ENCODE results near the gene SMCO3. TPM values are rescaled to one million over a fixed set of nuclear protein-coding genes. Genes with fewer than 3 reads are reported as not detected.

The SMCO3 gene
- total RNA-seq: 0.15 and 0.17 TPM in 2 replicates

DNA sequence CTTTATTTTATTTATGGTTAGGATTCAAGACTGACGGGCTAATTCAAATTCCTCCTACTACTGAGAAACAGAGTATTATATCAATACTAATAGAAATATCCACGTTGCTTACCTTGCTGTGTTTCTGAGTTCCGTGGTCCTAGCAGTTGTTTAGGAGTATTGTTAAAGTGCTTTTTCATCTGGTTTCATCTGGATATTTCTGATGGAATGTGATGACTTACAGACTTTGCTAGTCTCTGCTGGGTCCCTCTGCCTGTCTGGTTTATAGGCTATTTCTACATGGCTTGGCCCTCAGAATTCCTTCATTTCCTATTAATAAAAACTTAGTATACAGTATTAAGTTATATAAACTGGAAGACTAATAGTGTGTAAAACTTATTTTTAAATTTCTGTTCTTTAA is at the start of gene SMCO3:
TSS of gene SMCO3 (minus strand) at position 169 of the 400 bp plus-strand sequence. CDS start 7,502 bp downstream, outside the sequence.

GRCh38 chr12:14843425-14843887 is 29.5 kb upstream of the SMCO3 start, which contains the start of gene ART4:
TSS of gene ART4 (minus strand) at chr12:14843526. CDS start at chr12:14843113, 413 bp downstream.

GRCh38 chr12:14803011-14803829 is 10.8 kb downstream of the SMCO3 start, which contains the start of the genes C12orf60 and WBP11:
TSS of gene C12orf60 (plus strand) at chr12:14803670. CDS start at chr12:14822936, 19,266 bp downstream.
TSS of gene WBP11 (minus strand) at chr12:14803478. CDS start at chr12:14801383, 2,095 bp downstream.

Other genes starting within 250 kb of the SMCO3 start
- gene PLBD1, start 246.3 kb downstream of the SMCO3 start, total RNA-seq: 2.3 and 3.3 TPM in 2 replicates
- gene GUCY2C, start 117.6 kb downstream of the SMCO3 start, total RNA-seq: not detected in 2 replicates
- gene WBP11, start 10.7 kb downstream of the SMCO3 start, total RNA-seq: 10.8 and 10.9 TPM in 2 replicates
- 0.99 and 1.3 TPM in 2 replicates for gene C12orf60, start 10.5 kb downstream of the SMCO3 start, total RNA-seq
- 0.44 TPM in 1 of 2 replicates, not detected in the other for gene ART4, start 29.3 kb upstream of the SMCO3 start, total RNA-seq
- gene MGP, start 71.7 kb upstream of the SMCO3 start, total RNA-seq: 3.5 and 4.1 TPM in 2 replicates
- not detected in 2 replicates for gene ERP27, start 124.4 kb upstream of the SMCO3 start, total RNA-seq
- 0.83 and 4.7 TPM in 2 replicates for gene ARHGDIB, start 147.4 kb upstream of the SMCO3 start, total RNA-seq
- gene PDE6H, start 158.9 kb upstream of the SMCO3 start, total RNA-seq: not detected in 2 replicates